ENCODE measurements around the gene CCSER1. TPM values are rescaled to one million over a fixed set of nuclear protein-coding genes. Genes with fewer than 3 reads are reported as not detected.

Gene CCSER1
- total and polyA plus RNA-seq, 2 experiments from 2014 or later: 2.9 to 3.4 TPM

- H3K9me2 ChIP-seq (ENCODE audit: insufficient read depth): no peaks in the 10 kb centered on the region
- no peaks in the 10 kb centered on the region for H3K79me2 ChIP-seq (replicated peaks; ENCODE audit: insufficient read depth)
- H3K36me3 ChIP-seq (ENCODE audit: insufficient read depth): no peaks in the 10 kb centered on the region
- H3K27me3 ChIP-seq (ENCODE audit: insufficient read depth): no peaks in the 10 kb centered on the region
- TF ChIP-seq CTCF (conservative IDR thresholded peaks at IDR 0.05; ENCODE audit: low read depth in 2 of 2) (no peak), REST (IDR thresholded peaks at IDR 0.05; ENCODE audit: unreplicated experiment) (no peak), CREB1 (CRISPR knock-in tag; IDR thresholded peaks at IDR 0.05; ENCODE audit: low read depth) (no peak), ZNF114 (CRISPR knock-in tag; IDR thresholded peaks at IDR 0.05) (no peak), NANOG (IDR thresholded peaks at IDR 0.05; ENCODE audit: borderline replicate concordance) (no peak), JUNB (IDR thresholded peaks at IDR 0.05; ENCODE audit: unreplicated experiment) (no peak), ZNF462 (CRISPR knock-in tag; IDR thresholded peaks at IDR 0.05) (no peak), EZH2phosphoT487 (IDR thresholded peaks at IDR 0.05; ENCODE audit: unreplicated experiment) (no peak), STAT1 (IDR thresholded peaks at IDR 0.05; ENCODE audit: unreplicated experiment) (no peak), ETS1 (IDR thresholded peaks at IDR 0.05) (no peak), POLR2AphosphoS5 (IDR thresholded peaks at IDR 0.05; ENCODE audit: low read depth) (no peak), EZH2 (IDR thresholded peaks at IDR 0.05; ENCODE audit: low read depth, unreplicated experiment) (no peak), ZNF331 (CRISPR knock-in tag; IDR thresholded peaks at IDR 0.05; ENCODE audit: low read depth) (no peak)
- H3K27me3 Mint-ChIP-seq (ENCODE audit: insufficient read depth, low read depth, poor library complexity): peaks cover 4% of the 10 kb centered on the region
- H3K4me3 Mint-ChIP-seq: no peak overlapping the region
- H3K4me1 Mint-ChIP-seq: peaks cover 16% of the 10 kb centered on the region
- H3K27ac Mint-ChIP-seq: no peak overlapping the region
- no peak for ATAC-seq
- H3K36me3 Mint-ChIP-seq (ENCODE audit: low read depth): no peaks in the 10 kb centered on the region
- H4K20me1 ChIP-seq (replicated peaks; ENCODE audit: insufficient read depth): no peaks in the 10 kb centered on the region
- no peaks in the 10 kb centered on the region for H3K9me3 Mint-ChIP-seq
- H3K4me1 ChIP-seq (ENCODE audit: insufficient read depth): peaks cover 9% of the 10 kb centered on the region
- no peaks in the 10 kb centered on the region for H3F3A ChIP-seq (replicated peaks; ENCODE audit: low read depth)
- no peak overlapping the region for H3K4me3 ChIP-seq
- no peak overlapping the region for H2AFZ ChIP-seq
- H3K27ac ChIP-seq (ENCODE audit: low read depth): no peak overlapping the region
- H3K4me2 ChIP-seq: no peak overlapping the region
- DNase-seq (ENCODE audit: low spot score): no peak
Observed at GRCh38 chr4:91207535-91207934, 1080.3 kb downstream of the CCSER1 start.
